IPS-18c (cell line): ENCODE results near the gene FLACC1.
"Not testable (repeated sequence)": the region's sequence is repeated elsewhere in the genome, so short reads cannot be mapped to it uniquely, and the experiment has no call there.

Source experiments
- H3K4me3 ChIP-seq: 2 replicates; pipeline ENCODE4 v1.7.0; 2013; ENCODE audit warnings: low read depth, mild to moderate bottlenecking, low read length, moderate library complexity; ENCODE audit not compliant: insufficient read depth
- H3K9me3 ChIP-seq: one replicate; pipeline ENCODE4 v1.6.1; 2013; ENCODE audit warnings: mild to moderate bottlenecking, low read length, moderate library complexity; ENCODE audit not compliant: control insufficient read depth, insufficient read depth

The FLACC1 gene

DNA sequence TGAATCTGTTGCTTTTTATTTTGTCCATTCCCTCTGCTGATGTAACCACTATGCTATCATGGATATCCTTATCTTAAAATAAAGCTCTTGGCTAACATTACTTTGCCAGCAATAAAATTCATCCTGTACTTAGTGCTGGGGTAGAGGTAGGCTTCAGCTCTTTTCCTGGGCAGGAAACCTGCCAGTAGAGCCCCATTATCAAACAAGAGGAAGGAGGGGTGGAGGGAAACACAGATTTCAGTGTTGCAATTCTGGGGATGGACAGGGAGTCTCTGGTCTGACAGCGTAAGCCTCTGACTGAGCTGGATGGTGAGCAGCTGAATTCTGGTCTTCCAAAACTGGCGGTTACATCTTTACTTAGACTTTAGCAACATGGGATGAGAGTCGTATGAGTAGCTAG, 49.3 kb downstream of the FLACC1 start:
- Histone ChIP-seq H3K4me3 (no peak overlapping the region), H3K9me3 (no peaks in the 10 kb centered on the region)

DNA sequence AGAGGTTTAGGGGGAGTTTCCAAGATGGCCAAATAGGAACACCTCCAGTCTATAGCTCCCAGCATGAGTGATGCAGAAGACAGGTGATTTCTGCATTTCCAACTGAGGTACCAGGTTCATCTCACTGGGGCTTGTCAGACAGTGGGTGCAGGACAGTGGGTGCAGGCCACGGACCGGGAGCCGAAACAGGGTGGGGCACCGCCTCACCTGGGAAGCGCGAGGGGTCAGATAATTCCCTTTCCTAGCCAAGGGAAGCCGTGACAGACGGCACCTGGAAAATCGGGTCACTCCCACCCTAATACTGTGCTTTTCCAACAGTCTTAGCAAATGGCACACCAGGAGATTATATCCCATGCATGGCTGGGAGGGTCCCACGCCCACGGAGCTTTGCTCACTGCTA, 57.2 kb downstream of the FLACC1 start:
- not testable (repeated sequence) for H3K4me3 ChIP-seq, H3K9me3 ChIP-seq

DNA sequence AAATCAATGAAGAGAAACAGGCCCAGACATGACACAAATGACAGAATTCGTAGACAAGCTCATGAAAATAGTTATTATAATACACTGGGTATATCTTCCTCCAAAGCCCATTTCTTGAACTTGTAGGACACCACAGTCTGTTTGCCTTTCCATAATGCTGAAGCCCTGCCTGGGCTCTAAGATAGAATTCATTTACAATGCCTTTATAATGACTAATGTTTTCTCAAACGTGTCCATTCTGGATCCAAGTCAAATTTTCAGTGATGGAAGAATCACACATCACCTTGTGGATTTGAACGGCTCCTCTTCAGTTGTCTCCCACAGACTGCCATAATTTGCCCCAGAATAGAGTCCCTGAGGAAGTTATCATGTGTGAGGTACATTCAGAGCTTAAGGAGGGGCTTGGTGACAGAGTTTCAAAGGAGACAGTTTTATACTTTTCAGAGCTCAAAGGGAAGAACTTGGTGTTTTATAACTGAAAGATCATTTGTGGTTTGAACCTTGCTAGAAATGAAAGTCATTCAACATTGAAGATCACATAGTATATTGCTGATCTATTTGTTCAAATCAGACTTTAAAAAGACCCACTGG, 58.6 kb downstream of the FLACC1 start:
- Histone ChIP-seq H3K9me3 (no peaks in the 10 kb centered on the region), H3K4me3 (no peak overlapping the region)

DNA sequence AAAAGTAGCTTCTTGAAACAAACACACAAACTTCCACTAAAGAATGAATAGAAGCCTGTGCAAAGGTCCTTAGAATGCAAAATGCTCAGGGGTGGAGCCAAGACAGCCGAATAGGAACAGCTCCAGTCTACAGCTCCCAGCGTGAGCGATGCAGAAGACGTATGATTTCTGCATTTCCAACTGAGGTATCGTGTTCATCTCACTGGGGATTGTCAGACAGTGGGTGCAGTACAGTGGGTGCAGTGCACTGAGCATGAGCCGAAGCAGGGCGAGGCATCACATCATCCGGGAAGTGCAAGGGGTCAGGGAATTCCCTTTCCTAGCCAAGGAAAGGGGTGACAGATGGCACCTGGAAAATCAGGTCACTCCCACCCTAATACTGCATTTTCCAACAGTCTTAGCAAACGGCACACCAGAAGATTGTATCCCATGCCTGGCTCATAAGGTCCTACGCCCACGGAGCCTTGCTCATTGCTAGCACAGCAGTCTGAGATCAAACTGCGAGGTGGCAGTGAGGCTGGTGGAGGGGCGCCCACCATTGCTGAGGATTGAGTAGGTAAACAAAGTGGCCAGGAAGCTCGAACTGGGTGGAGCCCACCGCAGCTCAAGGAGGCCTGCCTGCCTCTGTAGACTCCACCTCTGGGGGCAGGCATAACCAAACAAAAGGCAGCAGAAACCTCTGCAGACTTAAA, 66.5 kb downstream of the FLACC1 start:
- not testable (repeated sequence) for H3K9me3 ChIP-seq, H3K4me3 ChIP-seq

DNA sequence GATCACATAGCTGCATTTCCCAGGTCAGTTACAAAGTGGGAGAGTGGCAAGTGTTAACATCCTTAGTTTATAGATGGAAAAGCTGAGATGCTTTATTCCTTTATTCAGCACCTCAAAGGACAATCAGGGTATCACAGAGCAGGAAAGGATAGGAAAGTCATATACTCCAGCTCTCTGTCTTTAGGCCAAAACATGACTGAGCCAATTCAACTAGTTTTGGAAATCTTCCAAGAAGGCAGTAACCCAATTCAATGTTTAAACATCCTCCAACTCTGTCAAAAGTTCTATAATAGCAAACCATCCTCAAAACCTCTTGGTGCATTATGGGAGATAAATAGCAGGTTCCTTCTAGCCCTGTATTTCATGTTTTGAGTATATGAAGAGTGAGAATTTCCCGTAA, 71.6 kb downstream of the FLACC1 start:
- no peak overlapping the region for H3K4me3 ChIP-seq
- peaks cover 4% of the 10 kb centered on the region for H3K9me3 ChIP-seq

DNA sequence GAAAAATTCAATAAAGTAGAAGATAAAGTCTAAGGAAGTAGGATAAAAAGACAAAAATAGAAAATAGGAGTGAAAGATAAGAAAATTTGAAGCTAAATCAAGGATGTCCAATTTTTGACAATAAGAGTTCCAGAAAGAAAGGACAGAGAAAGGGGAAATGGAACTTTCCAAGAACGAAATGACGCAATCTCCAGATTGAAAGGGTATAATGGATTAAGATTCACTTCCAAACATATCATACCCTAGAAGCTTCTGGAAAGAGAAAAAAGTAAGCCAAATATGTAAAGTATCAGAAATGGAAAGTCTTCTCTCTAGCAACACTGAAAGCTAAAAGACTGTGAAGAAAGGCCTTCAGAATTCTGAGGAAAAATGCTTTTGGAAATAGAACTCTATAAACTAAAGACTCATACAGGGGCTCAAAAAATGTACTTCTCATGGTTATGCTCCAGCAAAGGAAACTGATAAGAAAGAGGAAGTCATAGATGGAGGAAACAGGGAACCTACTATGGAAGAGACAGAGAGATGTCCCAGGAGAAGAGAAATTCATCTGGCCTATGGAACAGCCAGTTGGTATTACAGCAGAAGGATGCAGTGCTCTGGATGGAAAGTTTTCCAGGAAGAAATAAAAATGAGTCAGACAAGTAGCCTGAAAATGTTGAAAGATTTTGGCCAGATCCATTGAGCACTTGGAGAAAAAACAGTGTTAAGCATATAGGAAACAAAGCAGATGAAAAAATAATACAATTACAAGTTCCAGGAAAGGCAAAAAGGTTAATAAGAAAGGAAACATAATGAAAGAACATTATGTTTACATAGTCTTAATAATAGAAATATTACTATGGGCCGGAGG, 76.7 kb downstream of the FLACC1 start:
- Histone ChIP-seq H3K4me3 (no peak overlapping the region), H3K9me3 (no peaks in the 10 kb centered on the region)

DNA sequence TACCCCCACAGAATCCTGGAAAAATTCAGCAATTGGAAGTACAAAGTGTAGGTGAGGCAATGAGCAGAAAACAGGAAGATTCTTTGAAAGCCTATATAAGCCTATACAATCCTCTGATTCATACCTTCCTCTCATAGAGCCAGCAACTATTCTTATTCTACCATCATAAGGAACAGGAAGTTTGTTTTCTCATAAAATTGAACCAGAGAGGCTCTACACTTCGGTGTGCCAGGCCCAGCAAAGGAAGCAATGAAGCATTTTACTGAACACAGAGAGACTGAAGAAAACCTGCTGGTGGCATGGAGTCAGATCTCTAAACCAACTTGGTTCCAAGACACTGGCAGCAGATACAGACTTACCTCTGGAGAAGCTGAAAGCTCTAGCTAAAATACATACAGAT, 78.1 kb downstream of the FLACC1 start:
- no peaks in the 10 kb centered on the region for H3K9me3 ChIP-seq

DNA sequence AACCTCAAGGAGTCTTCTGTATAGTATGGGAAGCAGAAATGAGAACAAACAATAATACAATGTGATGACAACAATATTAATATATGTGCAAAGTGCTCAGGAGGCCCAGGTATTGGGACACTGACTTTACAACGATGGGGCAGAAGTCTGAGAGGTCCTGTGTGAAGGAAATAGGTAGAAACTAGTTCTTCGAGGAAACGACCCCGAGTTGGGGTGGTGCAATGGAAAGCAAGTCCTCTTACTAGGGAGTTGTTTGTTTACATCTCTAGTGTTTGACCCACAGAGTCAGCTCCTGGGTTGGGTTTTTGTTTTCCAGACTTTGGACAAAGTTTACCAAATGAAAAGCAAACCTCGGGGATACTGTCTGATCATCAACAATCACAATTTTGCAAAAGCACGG, 80.6 kb downstream of the FLACC1 start:
- no peaks in the 10 kb centered on the region for H3K9me3 ChIP-seq

More for the DNA sequence above, 78.1 kb downstream of the FLACC1 start:
- no peak overlapping the region for H3K4me3 ChIP-seq

DNA sequence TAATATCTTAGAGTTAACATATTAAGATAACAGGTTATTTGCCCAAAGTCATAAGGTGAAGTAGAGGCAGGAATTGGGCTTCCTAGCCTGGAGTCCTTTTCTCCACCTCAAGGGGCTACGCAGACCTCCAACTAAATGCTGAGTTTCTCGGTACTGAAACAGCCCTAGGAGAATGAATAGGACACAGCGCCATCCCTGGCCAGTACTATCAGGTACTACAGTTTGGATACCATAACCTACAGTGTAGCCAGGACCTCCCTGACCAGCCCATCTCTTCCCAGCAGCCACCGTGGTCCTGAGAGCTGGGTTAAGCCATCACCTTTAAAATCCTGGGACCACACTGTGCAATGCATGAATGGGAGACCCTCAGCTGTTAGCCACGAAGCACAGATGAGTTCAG, 81.2 kb downstream of the FLACC1 start:
- no peak overlapping the region for H3K4me3 ChIP-seq
- H3K9me3 ChIP-seq, result no peaks in the 10 kb centered on the region

More for the DNA sequence above, 80.6 kb downstream of the FLACC1 start:
- H3K4me3 ChIP-seq, result no peak overlapping the region

DNA sequence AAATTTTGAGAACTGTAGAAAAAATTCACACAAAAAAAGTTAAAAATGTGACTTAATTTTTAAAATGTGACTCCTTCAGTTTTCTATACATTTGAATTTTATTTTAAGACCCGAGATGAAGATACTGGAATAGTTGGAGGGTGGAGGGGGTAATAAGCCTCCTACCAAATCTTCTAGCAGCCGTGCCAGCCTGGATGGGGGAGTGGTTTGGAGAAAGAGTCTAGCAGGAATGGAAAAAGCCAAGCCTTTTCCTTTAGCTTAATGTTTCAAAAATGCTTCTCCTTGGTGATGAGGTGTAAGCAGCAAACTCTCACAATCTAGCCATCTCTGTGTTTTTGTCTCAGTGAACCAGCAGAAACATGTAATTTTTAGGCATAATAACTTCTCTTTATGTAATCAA, 82.1 kb downstream of the FLACC1 start:
- Histone ChIP-seq H3K4me3 (no peak overlapping the region), H3K9me3 (no peaks in the 10 kb centered on the region)

DNA sequence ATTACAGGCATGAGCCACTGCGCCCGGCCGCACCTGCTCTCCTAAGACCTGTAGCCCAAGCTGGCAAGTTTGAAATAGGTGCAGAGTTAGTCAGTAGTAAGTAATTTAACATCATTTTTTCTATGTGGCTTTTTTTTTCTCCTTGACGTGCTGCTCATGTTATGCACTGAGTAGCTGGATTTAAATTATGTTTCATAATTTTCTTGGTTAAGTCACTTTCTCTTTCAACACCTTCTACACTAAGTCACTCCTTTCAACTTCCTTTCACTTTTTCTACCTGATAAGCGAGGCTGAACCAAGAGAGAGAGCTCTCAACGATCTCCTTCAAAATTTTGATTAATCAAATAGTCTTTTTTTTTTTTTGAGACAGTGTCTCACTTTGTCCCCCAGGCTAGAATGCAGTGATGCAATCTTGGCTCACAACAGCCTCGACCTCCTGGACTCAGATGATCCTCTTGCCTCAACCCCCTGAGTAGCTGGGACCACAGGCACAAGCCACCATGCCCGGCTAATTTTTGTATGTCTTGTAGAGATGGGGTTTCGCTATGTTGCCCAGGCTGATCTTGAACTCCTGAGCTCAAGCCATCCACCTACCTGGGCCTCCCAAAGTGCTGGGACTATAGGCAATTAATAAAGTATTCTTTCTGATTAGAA, 83.7 kb downstream of the FLACC1 start:
- H3K9me3 ChIP-seq, result no peaks in the 10 kb centered on the region
- no peak overlapping the region for H3K4me3 ChIP-seq

DNA sequence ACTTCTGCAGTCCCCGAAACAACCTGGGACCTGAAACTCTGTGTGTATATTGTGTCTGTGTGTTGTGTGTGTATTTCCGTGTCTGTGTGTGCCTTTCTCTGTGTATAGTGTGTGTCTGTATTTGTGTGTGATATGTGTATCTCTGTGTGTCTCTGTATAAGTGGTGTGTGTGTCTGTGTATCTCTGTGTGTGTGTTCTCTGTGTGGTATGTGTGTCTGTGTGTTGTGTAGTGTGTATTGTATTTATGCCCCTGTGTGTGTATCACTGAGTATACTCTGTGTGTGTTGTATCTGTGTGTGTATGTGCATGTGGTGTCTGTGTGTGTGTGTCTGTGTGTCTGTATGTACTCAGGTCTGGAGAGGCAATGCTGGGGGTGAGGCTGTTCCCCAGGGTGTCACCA, 85.2 kb downstream of the FLACC1 start:
- Histone ChIP-seq H3K4me3 (no peak overlapping the region), H3K9me3 (no peaks in the 10 kb centered on the region)

DNA sequence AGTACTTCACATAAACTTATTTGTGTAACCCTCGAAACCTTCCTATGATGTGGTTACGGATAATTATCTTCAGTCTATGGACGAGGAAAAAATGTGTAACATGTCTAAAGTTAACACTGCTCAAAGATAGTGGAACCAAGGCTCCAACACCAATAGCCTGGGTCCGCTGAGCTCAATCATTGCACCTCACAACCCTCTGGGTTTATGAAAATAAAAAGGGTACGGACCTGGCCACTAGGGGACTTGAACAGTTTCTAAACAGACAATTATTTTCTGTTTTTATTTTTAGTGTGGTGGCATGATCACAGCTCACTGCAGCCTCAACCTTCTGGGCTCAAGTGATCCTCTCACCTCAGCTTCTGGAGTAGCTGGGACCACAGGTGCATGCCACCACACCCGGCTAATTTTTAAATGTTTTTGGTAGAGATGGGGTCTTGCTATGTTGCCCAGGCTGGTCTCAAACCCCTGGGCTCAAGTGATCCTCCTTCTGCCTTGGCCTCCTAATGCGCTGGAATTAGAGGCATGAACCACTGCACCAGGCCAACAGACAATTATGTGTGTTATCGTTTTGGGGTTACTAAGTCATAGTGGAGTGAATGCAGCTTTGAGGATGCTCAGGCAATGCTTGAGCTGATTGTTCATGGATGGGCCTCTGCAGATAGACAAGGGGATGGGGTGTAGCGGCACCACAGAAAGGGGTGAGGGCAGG, 86.7 kb downstream of the FLACC1 start:
- H3K9me3 ChIP-seq, result no peaks in the 10 kb centered on the region

DNA sequence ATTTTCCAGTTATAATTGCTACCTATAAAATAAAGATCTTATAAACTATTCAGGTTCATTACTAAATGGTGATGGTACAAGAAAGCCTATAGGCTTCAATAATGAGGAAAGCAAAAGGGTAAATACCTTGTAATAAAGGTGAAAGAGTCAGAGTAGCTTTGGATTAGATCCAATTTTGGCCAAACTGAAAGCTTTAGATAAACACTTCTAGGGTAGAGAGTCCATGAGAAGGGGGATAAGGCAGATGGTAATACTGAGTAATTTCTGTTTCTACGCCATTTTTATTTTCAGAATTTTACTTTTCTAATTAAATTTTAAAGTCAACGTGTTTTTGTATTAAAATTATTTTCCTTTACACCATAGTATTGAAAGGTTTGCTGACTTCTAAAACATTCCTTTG, 87.4 kb downstream of the FLACC1 start:
- Histone ChIP-seq H3K4me3 (no peak overlapping the region), H3K9me3 (no peaks in the 10 kb centered on the region)

More for the DNA sequence above, 86.7 kb downstream of the FLACC1 start:
- no peak overlapping the region for H3K4me3 ChIP-seq

DNA sequence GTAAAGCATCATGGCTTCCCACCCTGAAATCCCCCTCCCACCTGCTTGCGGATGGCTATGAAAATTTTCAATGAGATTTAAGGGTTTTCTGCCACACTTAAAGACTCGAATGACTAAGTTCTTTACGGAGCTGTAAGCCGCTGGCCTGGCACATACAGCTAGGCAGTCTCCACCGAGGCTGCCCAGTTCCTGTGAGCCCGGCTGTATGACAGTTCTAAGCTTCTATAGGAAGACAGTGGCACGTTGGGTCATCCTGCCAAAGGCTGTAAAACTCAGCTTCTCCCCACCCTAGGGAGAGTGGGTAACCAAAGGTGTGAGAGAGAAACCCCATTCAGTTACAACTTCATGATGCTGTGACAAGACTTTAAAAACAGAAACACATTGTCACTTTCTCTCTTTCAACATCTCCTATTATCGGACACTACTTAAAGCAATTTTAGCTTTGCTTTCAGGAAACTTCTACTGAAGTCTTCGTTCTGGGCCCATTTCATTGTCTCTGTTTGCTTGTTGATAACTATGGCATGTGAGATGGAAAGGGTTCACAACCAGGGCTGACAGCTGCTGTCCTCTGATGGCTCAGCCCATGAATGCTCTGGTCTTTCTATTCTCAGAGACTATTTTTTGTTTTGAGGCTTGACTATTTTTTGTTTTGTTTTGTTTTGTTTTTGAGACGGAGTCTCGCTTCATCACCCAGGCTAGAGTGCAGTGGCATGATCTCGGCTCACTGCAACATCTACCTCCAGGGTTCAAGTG, 89.7 kb downstream of the FLACC1 start:
- H3K4me3 ChIP-seq, result no peak overlapping the region
- H3K9me3 ChIP-seq, result no peaks in the 10 kb centered on the region

DNA sequence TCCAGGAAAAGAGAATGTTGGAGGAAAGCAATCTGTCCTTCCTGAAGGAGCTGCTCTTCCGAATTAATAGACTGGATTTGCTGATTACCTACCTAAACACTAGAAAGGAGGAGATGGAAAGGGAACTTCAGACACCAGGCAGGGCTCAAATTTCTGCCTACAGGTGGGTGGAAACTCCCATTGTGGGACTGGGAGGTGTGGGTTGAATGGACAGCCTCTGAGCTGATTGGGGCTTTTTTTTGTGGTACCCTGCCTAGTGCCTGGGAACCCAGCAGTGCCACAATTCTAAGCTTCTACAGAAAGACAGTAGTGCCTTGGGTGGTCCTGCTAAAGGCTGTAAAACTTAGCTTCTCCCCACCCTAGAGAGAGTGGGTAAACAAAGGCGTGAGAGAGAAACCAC, 90.5 kb downstream of the FLACC1 start:
- Histone ChIP-seq H3K4me3 (no peak overlapping the region), H3K9me3 (no peaks in the 10 kb centered on the region)
